ENCODE results near the gene RCN1.
"Not testable (repeated sequence)": the region's sequence is repeated elsewhere in the genome, so short reads cannot be mapped to it uniquely, and the experiment has no call there.

Gene RCN1

GRCh38 chr11:32090545-32091370, at the start of gene RCN1:
RCN1 (plus strand) TSS chr11:32091074; CDS start chr11:32091197, 123 bp downstream.
- peak; percentile 4 for DNase-seq (ENCODE audit: low read depth)

- DNase-seq (ENCODE audit: low read depth), result no peak
Observed at GRCh38 chr11:32043737-32044136, 47.1 kb upstream of the RCN1 start.

GRCh38 chr11:32044158-32044863, 46.6 kb upstream of the RCN1 start:
- no peak for DNase-seq (ENCODE audit: low read depth)

DNA sequence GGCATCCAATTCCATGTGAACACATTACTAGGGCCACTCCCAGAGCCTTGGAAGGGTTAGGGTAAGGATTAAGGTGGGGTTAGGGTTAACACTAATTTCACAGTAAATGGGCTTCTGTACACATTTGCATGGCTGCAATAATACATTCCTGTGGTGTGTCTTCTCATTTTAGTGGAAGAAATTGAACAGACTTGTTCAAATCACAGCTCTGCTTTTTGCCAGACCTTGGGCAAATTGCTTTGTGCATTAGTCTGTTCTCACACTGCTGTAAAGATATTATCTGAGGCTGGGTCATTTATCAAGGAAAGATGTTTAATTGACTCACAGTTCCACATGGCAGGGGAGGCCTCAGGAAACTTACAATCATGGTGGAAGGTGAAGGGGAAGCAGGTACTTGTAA, 45.4 kb upstream of the RCN1 start:
- no peak for DNase-seq (ENCODE audit: low read depth)

DNA sequence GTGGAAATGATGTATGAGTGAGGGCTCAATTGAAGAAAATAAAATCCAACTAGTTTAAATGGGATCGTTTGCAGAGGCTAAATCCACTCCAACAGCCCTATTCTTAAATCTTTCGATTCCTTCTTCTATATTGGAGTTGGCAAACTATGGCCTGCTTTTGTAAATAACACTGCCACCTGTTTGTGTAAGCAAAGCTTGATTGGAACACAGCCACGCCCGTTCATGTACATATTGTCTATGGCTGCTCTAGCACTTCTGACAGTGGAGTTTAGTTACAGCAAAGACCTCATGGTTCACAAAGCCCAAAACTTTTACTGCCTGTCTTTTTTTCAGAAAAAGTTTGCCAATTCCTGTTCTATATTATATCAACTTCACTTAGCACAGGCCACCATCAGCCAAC, 40.6 kb upstream of the RCN1 start:
- no peak for DNase-seq (ENCODE audit: low read depth)

DNA sequence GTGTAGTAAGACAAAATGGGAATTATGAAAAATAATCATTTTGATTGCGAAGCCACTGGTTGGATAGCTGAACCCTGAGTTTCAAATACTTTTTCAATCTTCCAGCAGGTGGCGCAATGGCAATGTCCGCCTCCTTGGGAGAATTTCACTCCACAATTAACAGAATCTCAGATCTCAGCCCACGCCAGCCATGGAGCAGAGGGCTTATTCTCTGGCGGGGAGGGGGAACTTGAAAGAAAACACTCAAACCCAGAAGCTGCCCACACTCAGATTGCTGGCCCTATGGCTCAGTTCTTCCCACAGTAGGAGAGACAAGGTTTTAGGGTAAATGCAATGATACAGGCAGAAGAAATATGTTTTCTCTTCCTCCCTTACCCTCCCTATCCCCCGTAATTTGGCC, 38.7 kb upstream of the RCN1 start:
- peak; percentile 31 for DNase-seq (ENCODE audit: low read depth)

DNA sequence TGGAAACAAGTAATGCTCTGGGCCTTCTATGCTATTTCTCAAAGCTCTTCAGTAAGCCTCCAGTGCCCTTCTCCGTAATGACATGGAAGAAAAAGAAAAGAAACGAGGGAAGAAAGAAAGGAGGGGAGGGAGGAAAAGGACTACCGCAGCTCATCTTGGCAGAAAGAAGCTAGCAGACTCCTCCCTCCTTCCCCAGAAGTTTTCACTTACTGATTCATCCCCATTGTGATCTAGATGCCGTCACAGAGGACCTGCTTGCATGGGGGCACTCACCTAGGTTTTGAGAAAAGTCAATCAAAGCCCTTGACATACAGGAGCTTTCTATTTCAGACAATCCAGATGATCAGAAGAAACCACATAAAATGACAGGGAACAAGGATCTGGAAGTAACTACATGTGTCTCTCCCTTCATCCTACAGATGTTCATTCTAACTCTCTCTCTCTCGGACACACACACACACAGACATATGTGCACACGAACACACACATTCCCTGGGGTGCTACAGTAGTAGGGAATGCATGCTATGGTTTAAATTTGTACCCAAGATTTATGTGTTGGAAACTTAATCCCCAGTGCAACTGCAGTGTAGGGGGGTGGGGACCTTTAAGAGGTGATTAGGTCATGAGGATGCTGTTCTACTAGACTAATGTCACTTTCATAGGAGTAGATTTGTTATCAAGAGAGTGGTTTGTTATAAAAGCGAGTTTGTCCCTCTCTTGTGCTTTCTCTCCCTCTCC, 37.6 kb upstream of the RCN1 start:
- no peak for DNase-seq (ENCODE audit: low read depth)

DNA sequence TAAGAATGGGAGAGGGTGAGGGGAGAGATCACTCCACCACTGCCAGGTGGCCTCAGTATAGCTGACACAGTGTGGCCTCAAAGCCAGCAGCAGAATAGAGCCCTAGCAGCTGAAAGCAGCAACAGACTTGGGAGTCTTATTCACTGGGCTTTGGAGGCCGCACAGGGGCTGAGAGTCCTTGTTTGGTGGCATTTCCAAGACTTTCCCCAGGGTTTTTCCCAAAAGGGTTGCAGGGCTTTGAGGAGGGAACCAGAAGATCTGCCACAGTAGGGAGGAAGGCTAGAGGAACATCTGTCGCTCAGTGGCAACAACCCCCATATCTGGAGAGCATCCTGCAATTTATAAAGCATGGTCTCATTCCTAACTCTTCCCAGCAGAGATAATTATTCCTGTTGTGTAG, 35.0 kb upstream of the RCN1 start:
- DNase-seq (ENCODE audit: low read depth), result no peak

DNA sequence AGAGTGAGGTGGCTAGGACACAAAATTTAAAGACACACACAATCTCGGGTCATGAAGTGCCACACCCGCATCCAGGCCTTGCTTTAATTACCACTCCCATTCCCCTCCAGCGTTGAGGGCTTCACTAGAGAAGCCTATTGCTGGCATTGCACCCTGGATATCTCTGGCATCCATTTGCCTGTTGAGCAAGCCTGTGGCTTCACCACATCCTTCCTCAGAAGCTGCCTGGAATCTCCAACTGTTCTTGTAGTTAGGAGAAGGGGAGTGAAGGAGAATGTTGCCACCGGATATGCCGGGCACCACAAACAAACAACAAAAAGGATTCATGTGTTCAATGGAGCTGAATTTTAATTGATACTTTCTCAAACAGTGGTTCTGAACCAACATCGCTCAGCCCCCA, 34.4 kb upstream of the RCN1 start:
- no peak for DNase-seq (ENCODE audit: low read depth)

DNA sequence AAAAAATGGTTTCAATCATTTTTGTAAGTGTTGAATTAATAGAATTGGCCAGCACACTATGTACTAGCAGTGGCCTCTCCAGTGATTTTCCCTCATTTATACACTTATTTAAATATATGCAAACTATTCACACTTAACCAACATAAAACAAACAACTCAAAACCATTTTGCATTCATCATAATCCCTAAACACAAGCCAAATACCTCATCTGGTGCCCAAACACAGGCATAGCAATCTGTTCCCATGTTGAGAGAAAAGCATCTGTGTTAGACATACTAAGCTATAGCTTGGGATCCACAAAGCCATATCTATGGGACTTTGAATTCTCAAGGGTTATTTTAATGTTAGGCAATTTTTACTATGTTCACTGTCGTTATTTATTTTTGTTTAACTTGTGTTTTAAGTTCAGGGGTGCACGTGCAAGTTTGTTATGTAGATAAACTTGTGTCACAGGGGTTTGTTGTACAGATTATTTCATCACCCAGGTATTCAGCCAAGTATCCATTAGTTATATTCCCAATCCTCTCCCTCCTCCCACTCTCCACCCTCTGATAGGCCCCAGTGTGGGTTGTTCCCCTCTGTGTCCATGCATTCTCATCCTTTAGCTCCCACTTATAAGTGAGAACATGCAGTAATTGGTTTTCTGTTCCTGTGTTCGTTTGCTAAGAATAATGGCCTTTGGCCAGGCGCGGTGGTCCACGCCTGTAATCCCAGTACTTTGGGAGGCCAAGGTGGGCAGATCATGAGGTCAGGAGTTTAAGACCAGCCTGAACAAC, 31.0 kb upstream of the RCN1 start:
- DNase-seq (ENCODE audit: low read depth), result no peak

GRCh38 chr11:32062540-32062939, 28.3 kb upstream of the RCN1 start:
- DNase-seq (ENCODE audit: low read depth), result no peak

DNA sequence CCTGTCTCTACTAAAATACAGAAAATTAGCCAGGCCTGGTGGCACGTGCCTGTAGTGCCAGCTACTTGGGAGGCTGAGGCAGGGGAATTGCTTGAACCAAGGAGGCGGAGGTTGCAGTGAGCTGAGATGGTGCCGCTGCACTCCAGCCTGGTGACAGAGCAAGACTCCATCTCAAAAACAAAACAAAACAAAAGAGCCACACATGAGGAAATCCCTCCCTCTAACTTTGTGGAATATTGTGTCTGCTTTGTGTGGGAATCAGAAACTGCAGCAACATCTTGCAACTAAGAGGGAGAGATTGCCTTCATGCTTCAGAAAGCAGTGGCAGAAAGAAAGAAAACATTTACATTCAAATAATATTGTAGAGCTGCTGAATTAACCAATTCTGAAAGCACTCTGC, 27.8 kb upstream of the RCN1 start:
- DNase-seq (ENCODE audit: low read depth), result not testable (repeated sequence)

- no peak for DNase-seq (ENCODE audit: low read depth)
Observed at GRCh38 chr11:32065865-32066629, 24.8 kb upstream of the RCN1 start.

DNA sequence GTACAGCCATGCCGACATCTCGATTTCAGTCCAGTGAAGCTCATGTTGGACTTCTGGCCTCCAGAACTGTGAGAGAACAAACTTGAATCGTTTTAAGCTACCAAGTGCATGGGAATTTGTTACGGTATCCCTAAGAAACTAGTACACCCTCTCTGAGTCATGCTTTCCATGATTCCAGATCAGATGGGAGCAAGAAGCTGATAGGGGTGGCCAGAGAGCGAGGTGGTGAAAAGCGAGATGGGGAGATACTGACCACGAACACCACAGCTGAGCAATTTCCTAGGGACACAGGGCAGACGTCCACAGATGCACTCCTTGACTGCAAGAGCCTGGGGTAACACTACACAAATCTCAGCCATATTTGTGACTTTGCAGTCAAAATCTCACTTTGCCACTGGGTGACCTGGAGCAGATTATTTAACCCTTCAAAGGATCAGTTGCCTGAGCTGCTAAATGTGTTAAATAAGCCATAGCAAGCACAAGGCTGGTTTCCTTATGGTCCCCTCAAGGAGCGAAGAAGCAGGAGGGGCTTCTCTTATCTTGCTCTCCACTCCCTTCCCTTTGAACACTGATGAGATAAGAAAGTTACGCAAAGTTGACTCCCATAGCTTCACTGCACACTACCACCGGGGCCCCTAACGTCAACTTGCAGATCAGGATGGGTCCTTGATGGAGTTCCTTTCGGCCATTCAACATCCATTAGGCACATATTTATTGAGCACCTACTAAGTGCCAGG, 22.6 kb upstream of the RCN1 start:
- DNase-seq (ENCODE audit: low read depth), result no peak

DNA sequence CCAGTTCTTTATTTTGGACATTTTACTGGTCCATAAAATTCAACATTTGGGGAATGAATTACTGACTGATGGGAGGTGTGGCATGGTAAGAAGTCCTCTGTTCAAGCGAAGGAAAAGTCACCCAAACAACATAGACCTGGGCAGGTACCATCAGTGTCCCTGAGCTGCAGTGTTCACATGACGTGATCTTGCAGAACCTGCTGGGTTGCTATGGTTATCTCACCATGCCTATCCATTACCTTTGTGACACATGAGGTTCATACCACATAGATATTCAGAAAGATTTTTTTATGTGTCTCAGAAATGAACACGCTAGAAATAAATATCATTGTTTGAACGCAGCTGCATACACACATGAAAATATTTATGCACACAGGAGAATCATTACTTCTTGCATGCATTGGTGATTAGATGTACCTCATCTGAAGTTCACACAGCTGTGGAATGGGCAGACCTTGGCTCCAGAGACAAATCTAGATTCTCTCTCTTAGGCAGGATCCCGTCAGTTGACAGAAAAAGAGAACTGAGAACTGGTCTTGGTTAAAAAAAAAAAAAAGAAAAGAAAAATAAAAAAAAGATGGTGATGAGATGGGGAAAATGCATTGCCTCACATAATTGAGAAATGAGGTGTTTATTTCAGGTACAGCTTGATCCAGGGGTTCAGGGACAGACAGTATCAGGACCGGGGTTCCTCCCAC, 21.4 kb upstream of the RCN1 start:
- no peak for DNase-seq (ENCODE audit: low read depth)

DNA sequence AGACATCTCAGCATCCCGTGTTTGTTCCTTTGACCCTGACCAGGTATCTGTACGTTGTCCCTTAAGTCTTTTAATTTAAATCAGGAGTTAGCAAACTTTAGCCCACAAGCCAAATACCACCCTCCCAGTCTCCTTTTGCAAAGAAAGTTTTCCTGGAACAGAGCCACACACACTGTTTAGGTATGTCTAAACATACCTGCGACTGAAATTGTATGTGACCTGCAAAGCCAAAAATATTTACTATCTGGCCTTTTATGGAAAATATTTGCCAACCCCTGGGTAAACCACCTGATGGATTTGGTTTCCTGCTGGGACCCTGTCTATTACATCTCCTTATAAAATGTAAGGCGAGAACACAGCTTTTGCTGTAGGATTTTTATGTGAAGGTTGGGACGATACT, 20.2 kb upstream of the RCN1 start:
- DNase-seq (ENCODE audit: low read depth), result no peak

- no peak for DNase-seq (ENCODE audit: low read depth)
Observed at GRCh38 chr11:32071811-32072210, 19.1 kb upstream of the RCN1 start.

- DNase-seq (ENCODE audit: low read depth), result no peak
Observed at GRCh38 chr11:32072872-32073643, 17.8 kb upstream of the RCN1 start.

- DNase-seq (ENCODE audit: low read depth), result no peak
Observed at GRCh38 chr11:32073644-32074026, 17.2 kb upstream of the RCN1 start.

All from stimulated activated CD8-positive, alpha-beta memory T cell treated with anti-CD3 and anti-CD28 coated beads, Interleukin-12 subunit alpha, Interleukin-12 subunit beta, amount 100 ng/mL, for 1 hour (primary cell).